HepG2 (cell line): ENCODE results near the gene GP1BA. TPM values are rescaled to one million over a fixed set of nuclear protein-coding genes. Genes with fewer than 3 reads are reported as not detected.
A peak's percentile ranks its signal among the peaks of the same experiment; 100 is the strongest.

Experiments used
- DNMT1 ChIP-seq: sonication (generic); formaldehyde crosslinking; IDR thresholded peaks from 2 replicates; pipeline ENCODE4 v1.5.1; 2020; ENCODE audit warnings: mild to moderate bottlenecking, missing genetic modification reagents
- EED ChIP-seq: sonication (generic); formaldehyde crosslinking; IDR thresholded peaks from 2 replicates; pipeline ENCODE4 v1.5.0; 2020; ENCODE audit warnings: mild to moderate bottlenecking, missing genetic modification reagents
- GFI1 ChIP-seq: sonication (generic); formaldehyde crosslinking; IDR thresholded peaks from 2 replicates; pipeline ENCODE4 v1.5.0; 2020; ENCODE audit warnings: missing genetic modification reagents, mild to moderate bottlenecking, borderline replicate concordance
- IKZF4 ChIP-seq: sonication (generic); formaldehyde crosslinking; IDR thresholded peaks from 2 replicates; pipeline ENCODE4 v1.5.1; 2020; ENCODE audit warnings: borderline replicate concordance, mild to moderate bottlenecking, low read depth, missing genetic modification reagents; ENCODE audit errors: not compliant biosample characterization
- ISX ChIP-seq: sonication (generic); formaldehyde crosslinking; conservative IDR thresholded peaks from 2 replicates; pipeline ENCODE4 v1.5.0; 2020; ENCODE audit warnings: missing genetic modification reagents
- MXD4 ChIP-seq: IDR thresholded peaks from 2 replicates; pipeline ENCODE4 v1.6.1; 2016; ENCODE audit warnings: mild to moderate bottlenecking, missing biosample characterization, missing genetic modification reagents
- PAX8 ChIP-seq: sonication (generic); formaldehyde crosslinking; IDR thresholded peaks from 2 replicates; pipeline ENCODE4 v1.8.0; 2022; ENCODE audit warnings: mild to moderate bottlenecking, missing genetic modification reagents, borderline replicate concordance
- PHF8 ChIP-seq: sonication (generic); formaldehyde crosslinking; IDR thresholded peaks from 2 replicates; pipeline ENCODE4 v1.5.0; 2020; ENCODE audit warnings: missing genetic modification reagents
- REXO4 ChIP-seq: sonication (generic); formaldehyde crosslinking; IDR thresholded peaks from 2 replicates; pipeline ENCODE4 v1.8.0; 2022; ENCODE audit warnings: missing genetic modification reagents, mild to moderate bottlenecking, borderline replicate concordance
- RXRA ChIP-seq: sonication (generic); formaldehyde crosslinking; IDR thresholded peaks from 2 replicates; pipeline ENCODE4 v1.5.1; 2020; ENCODE audit warnings: missing genetic modification reagents
- SNAPC2 ChIP-seq: sonication (generic); formaldehyde crosslinking; IDR thresholded peaks from 2 replicates; pipeline ENCODE4 v1.8.1; 2022; ENCODE audit warnings: mild to moderate bottlenecking, missing genetic modification reagents
- TGIF2 ChIP-seq: IDR thresholded peaks from 2 replicates; pipeline ENCODE4 v1.6.1; 2016; ENCODE audit warnings: control low read depth, missing compliant biosample characterization
- U2AF2 ChIP-seq: fragments of 200-400 bp; formaldehyde crosslinking; IDR thresholded peaks from 2 replicates; pipeline ENCODE4 v1.6.1; 2017; ENCODE audit warnings: low read depth, mild to moderate bottlenecking, low read length
- ZMYM2 ChIP-seq: sonication (generic); formaldehyde crosslinking; IDR thresholded peaks from 2 replicates; pipeline ENCODE4 v1.8.0; 2022; ENCODE audit warnings: mild to moderate bottlenecking, missing genetic modification reagents
- ZNF350 ChIP-seq: sonication (generic); formaldehyde crosslinking; IDR thresholded peaks from 2 replicates; pipeline ENCODE4 v1.4.0; 2020; ENCODE audit warnings: mild to moderate bottlenecking, low read depth, missing genetic modification reagents, borderline replicate concordance
- ZNF597 ChIP-seq: sonication (generic); formaldehyde crosslinking; IDR thresholded peaks from 2 replicates; pipeline ENCODE4 v1.5.0; 2020; ENCODE audit warnings: missing genetic modification reagents
- polyA plus RNA-seq, 8 experiments: library from polyadenylated mRNA; depleted of rRNA in 3 of 8; stranded (reverse) in 7 of 8; unstranded in 1 of 8; fragments of >200 nt; fragmentation: Illumina TruSeq in 4 of 8; extraction: Trizol in 4 of 8; gene quantifications; 2 replicates each; pipeline versions ENCODE4 v1.2.1 to v1.2.3, GENCODE V29; 2011 to 2016; ENCODE audit warnings: low read depth in 4 of 8, missing spikeins in 1 of 8, mixed read lengths in 1 of 8; ENCODE audit not compliant: insufficient read depth in 1 of 8
- total RNA-seq, 5 experiments: library from RNA; depleted of rRNA; stranded (reverse); fragments of >200 nt; fragmentation: Illumina TruSeq; extraction: Trizol; gene quantifications; 2 replicates each; pipeline ENCODE4 v1.2.3, GENCODE V29; 2016; ENCODE audit warnings: low read depth in 1 of 5
- TF ChIP-seq, protein P1 (sequence below): sonication (generic); formaldehyde crosslinking; IDR thresholded peaks from 2 replicates; pipeline ENCODE4 v1.4.0; 2020; ENCODE audit warnings: mild to moderate bottlenecking, missing genetic modification reagents
- TF ChIP-seq, protein P2 (sequence below): sonication (generic); formaldehyde crosslinking; IDR thresholded peaks from 2 replicates; pipeline ENCODE4 v1.4.0; 2020; ENCODE audit warnings: missing genetic modification reagents
- TF ChIP-seq, protein P3 (sequence below): sonication (generic); formaldehyde crosslinking; IDR thresholded peaks from 2 replicates; pipeline ENCODE4 v1.8.0; 2022; ENCODE audit warnings: mild to moderate bottlenecking, missing genetic modification reagents, borderline replicate concordance
- TF ChIP-seq, protein P4 (sequence below): fragments of 450-650 bp; IDR thresholded peaks from 2 replicates; pipeline ENCODE4 v1.6.1; 2017; ENCODE audit warnings: mild to moderate bottlenecking

Gene GP1BA
- total and polyA plus RNA-seq, 2 of the 13 experiments (the other 11 are each of a cell fraction or from before 2014, with no cell fraction given): not detected

DNA sequence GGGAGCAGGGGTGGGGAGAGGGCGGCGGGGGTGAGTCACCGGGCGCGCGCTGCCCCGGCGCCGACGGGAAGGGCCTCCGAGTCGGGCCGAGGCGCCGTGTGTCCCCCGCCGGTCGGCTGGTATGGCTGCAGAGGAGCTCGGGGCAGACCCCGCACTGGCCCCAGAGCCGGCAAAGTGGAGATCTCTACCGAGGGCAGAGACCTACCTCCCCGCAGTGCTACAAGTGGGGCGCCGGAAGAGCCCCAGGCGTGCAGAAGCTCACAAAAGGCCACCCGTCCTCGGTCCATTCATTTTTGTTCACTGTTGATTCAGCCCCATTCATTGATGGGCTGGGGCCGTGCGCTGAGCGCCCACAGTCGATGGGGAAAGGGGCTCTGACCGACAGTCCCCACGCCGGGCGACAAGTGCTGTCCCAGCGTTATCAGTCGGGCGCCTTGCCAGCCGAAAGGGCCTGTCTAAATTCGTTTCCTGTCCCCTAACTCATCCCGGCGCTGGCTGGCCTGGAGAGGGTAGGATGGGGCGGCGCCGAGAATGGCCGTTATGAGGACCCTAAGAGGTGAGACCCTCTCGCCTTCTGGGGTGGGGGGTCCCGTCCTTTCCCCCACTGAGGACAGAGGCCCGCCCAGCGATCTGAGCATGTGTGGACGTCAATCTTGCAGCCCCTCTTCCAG lies 18.1 kb downstream of the GP1BA start (continued):
- no peak for TF ChIP-seq U2AF2
- no peak for TF ChIP-seq REXO4 (CRISPR knock-in tag)
- TF ChIP-seq, protein P1, sequence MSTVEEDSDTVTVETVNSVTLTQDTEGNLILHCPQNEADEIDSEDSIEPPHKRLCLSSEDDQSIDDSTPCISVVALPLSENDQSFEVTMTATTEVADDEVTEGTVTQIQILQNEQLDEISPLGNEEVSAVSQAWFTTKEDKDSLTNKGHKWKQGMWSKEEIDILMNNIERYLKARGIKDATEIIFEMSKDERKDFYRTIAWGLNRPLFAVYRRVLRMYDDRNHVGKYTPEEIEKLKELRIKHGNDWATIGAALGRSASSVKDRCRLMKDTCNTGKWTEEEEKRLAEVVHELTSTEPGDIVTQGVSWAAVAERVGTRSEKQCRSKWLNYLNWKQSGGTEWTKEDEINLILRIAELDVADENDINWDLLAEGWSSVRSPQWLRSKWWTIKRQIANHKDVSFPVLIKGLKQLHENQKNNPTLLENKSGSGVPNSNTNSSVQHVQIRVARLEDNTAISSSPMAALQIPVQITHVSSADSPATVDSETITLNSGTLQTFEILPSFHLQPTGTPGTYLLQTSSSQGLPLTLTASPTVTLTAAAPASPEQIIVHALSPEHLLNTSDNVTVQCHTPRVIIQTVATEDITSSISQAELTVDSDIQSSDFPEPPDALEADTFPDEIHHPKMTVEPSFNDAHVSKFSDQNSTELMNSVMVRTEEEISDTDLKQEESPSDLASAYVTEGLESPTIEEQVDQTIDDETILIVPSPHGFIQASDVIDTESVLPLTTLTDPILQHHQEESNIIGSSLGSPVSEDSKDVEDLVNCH (CRISPR knock-in tag): no peak
- no peak; the same call in 1 of the 2 replicates for TF ChIP-seq PHF8
- peak; percentile 78; the same call in 1 of the 2 replicates for TF ChIP-seq ZNF350 (CRISPR knock-in tag)
- no peak for TF ChIP-seq MXD4
- TF ChIP-seq, protein P2, sequence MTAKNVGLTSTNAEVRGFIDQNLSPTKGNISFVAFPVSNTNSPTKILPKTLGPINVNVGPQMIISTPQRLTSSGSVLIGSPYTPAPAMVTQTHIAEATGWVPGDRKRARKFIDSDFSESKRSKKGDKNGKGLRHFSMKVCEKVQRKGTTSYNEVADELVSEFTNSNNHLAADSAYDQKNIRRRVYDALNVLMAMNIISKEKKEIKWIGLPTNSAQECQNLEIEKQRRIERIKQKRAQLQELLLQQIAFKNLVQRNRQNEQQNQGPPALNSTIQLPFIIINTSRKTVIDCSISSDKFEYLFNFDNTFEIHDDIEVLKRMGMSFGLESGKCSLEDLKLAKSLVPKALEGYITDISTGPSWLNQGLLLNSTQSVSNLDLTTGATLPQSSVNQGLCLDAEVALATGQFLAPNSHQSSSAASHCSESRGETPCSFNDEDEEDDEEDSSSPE (CRISPR knock-in tag): 0 out of 2 replicates have a peak, but pooled peaks have one; percentile 8
- TF ChIP-seq ZNF597 (CRISPR knock-in tag): no peak
- TF ChIP-seq ZMYM2 (CRISPR knock-in tag): no peak
- TF ChIP-seq DNMT1 (CRISPR knock-in tag): no peak
- TF ChIP-seq, protein P3, sequence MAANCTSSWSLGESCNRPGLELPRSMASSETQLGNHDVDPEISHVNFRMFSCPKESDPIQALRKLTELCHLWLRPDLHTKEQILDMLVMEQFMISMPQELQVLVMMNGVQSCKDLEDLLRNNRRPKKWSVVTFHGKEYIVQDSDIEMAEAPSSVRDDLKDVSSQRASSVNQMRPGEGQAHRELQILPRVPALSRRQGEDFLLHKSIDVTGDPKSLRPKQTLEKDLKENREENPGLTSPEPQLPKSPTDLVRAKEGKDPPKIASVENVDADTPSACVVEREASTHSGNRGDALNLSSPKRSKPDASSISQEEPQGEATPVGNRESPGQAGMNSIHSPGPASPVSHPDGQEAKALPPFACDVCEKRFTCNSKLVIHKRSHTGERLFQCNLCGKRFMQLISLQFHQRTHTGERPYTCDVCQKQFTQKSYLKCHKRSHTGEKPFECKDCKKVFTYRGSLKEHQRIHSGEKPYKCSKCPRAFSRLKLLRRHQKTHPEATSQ (CRISPR knock-in tag): no peak
- TF ChIP-seq, protein P4, sequence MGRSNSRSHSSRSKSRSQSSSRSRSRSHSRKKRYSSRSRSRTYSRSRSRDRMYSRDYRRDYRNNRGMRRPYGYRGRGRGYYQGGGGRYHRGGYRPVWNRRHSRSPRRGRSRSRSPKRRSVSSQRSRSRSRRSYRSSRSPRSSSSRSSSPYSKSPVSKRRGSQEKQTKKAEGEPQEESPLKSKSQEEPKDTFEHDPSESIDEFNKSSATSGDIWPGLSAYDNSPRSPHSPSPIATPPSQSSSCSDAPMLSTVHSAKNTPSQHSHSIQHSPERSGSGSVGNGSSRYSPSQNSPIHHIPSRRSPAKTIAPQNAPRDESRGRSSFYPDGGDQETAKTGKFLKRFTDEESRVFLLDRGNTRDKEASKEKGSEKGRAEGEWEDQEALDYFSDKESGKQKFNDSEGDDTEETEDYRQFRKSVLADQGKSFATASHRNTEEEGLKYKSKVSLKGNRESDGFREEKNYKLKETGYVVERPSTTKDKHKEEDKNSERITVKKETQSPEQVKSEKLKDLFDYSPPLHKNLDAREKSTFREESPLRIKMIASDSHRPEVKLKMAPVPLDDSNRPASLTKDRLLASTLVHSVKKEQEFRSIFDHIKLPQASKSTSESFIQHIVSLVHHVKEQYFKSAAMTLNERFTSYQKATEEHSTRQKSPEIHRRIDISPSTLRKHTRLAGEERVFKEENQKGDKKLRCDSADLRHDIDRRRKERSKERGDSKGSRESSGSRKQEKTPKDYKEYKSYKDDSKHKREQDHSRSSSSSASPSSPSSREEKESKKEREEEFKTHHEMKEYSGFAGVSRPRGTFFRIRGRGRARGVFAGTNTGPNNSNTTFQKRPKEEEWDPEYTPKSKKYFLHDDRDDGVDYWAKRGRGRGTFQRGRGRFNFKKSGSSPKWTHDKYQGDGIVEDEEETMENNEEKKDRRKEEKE: no peak
- TF ChIP-seq ISX (CRISPR knock-in tag): 0 out of 2 replicates have a peak, but pooled peaks have one; percentile 3
- TF ChIP-seq EED (CRISPR knock-in tag): peak; percentile 16; the same call in 1 of the 2 replicates
- TF ChIP-seq TGIF2 (CRISPR knock-in tag): no peak; the same call in 1 of the 2 replicates
- no peak for TF ChIP-seq IKZF4
- no peak; the same call in 1 of the 2 replicates for TF ChIP-seq SNAPC2 (CRISPR knock-in tag)
- TF ChIP-seq RXRA (CRISPR knock-in tag): 0 out of 2 replicates have a peak, but pooled peaks have one; percentile 7
- TF ChIP-seq GFI1 (CRISPR knock-in tag): no peak
- no peak for TF ChIP-seq PAX8 (CRISPR knock-in tag)
